H1 (cell line): ENCODE data around the gene TYMS. TPM values are rescaled to one million over a fixed set of nuclear protein-coding genes. Genes with fewer than 3 reads are reported as not detected.

ENCODE experiments used
- CHD1 ChIP-seq: IDR thresholded peaks from 2 replicates; pipeline ENCODE4 v1.6.1; 2012; ENCODE audit warnings: low read depth, low read length, improper control_type of control experiment
- HDAC6 ChIP-seq: IDR thresholded peaks from one replicate; pipeline ENCODE4 v1.7.1; 2012; ENCODE audit warnings: low read depth, mild to moderate bottlenecking, inconsistent platforms, low read length, moderate library complexity
- polyA plus RNA-seq, 7 experiments: library from polyadenylated mRNA; depleted of rRNA in 3 of 7; stranded (reverse) in 5 of 7; unstranded in 2 of 7; fragments of >200 nt in 5 of 7; fragments of 200-250 nt in 2 of 7; gene quantifications; 1 replicate in 5 of 7; 2 replicates in 1 of 7; 4 replicates in 1 of 7; pipeline versions ENCODE4 v1.2.1 to v1.2.3, GENCODE V29; 2011 to 2013; ENCODE audit warnings: missing spikeins in 2 of 7, mixed read lengths in 2 of 7
- total RNA-seq: library from RNA; stranded (reverse); fragmentation: NEBNext Ultra II Directional; extraction: Animal tissue kit (Norgen Biotek cat#: 25700); gene quantifications from 2 replicates; pipeline ENCODE4 v1.2.1, GENCODE V29; 2021

Gene TYMS
- total and polyA plus RNA-seq, 2 of the 8 experiments (the other 6 are each of a cell fraction or from before 2014, with no cell fraction given) = 91.9 to 110 TPM

DNA sequence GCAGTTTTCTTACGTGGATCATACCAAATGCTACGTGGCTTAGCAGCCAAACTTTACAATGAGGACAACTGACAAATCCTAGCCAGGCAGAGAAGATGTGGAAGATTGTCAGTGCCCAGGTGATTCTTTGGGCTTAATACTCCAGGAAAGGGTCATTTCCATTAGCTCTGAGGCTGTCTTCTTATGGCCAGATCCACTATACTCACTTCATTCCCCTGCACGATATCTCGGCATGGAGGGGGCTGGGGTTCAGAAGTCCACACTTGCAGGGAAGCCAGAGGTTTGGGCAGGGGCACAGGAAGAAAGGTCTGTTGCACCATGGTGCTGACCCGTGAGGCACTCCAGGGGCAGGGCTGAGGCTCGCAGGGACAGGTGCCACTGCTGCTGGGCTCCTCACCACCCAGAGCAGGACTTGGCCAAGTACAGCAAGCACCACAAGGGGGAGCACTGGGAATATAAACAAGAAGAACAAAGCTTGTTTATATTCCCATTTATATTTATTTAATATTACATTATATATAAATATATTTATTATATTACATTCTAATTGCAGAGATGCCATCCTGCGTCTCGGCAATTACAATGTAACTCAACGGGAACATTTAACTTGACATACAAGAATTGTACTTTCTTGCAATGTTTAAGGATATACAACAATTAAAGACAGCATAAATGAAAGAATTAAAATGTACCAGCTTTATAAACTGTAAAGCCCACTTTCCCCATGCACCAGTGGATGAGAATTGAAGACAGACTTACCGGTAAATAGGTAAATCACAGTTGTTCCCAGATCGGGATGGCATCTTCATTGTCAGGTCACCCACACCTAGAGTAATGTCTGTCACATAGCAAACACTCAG is 33.5 kb upstream of the TYMS start (continued):
- TF ChIP-seq CHD1 = no peak
- no peak for TF ChIP-seq HDAC6
